ENCODE measurements around the gene TMEM80. TPM values are rescaled to one million over a fixed set of nuclear protein-coding genes. Genes with fewer than 3 reads are reported as not detected.

Gene TMEM80
- total RNA-seq, 4 donors from 2014 or later: 8.8 to 32.8 (median 16.3) TPM

- TF ChIP-seq CTCF (IDR thresholded peaks at IDR 0.05; ENCODE audit: low read depth): no peak
These were observed 18.8 kb downstream of the TMEM80 start for GRCh38 chr11:714436-714835.

GRCh38 chr11:719214-720016 lies 23.8 kb downstream of the TMEM80 start:
- no peak for TF ChIP-seq CTCF (IDR thresholded peaks at IDR 0.05; ENCODE audit: low read depth)

GRCh38 chr11:720017-720641 lies 24.5 kb downstream of the TMEM80 start:
- TF ChIP-seq CTCF (IDR thresholded peaks at IDR 0.05; ENCODE audit: low read depth): no peak

GRCh38 chr11:720642-721246 lies 25.1 kb downstream of the TMEM80 start:
- no peak for TF ChIP-seq CTCF (IDR thresholded peaks at IDR 0.05; ENCODE audit: low read depth)

GRCh38 chr11:721247-721740 lies 25.7 kb downstream of the TMEM80 start:
- TF ChIP-seq CTCF (IDR thresholded peaks at IDR 0.05; ENCODE audit: low read depth): no peak

- no peak for TF ChIP-seq CTCF (IDR thresholded peaks at IDR 0.05; ENCODE audit: low read depth)
These were observed 26.2 kb downstream of the TMEM80 start for GRCh38 chr11:721741-722345.

All from subcutaneous adipose tissue (tissue), 4 donors.